Ovary (tissue), 3 donors: ENCODE measurements around the gene STKLD1.

Experiments
- EP300 ChIP-seq: sonication (generic); formaldehyde crosslinking; IDR thresholded peaks from one replicate; pipeline ENCODE4 v1.6.1; 2017; ENCODE audit warnings: antibody characterized with exemption
- POLR2A ChIP-seq: fragments of 450-650 bp; IDR thresholded peaks from one replicate; pipeline ENCODE4 v1.6.1; 2017; ENCODE audit warnings: antibody characterized with exemption, mild to moderate bottlenecking, moderate library complexity
- TF ChIP-seq, protein P1 (sequence below), 3 donors: fragments of 450-650 bp in 2 of 3; fragments of 200-600 bp in 1 of 3; IDR thresholded peaks; one replicate each; pipeline versions ENCODE4 v1.5.1 to v1.8.0; 2016 to 2022; ENCODE audit warnings: antibody characterized with exemption in 3 of 3, mild to moderate bottlenecking in 1 of 3
- donor health status: DM: no; HTN: no; CAD: no.

DNA sequence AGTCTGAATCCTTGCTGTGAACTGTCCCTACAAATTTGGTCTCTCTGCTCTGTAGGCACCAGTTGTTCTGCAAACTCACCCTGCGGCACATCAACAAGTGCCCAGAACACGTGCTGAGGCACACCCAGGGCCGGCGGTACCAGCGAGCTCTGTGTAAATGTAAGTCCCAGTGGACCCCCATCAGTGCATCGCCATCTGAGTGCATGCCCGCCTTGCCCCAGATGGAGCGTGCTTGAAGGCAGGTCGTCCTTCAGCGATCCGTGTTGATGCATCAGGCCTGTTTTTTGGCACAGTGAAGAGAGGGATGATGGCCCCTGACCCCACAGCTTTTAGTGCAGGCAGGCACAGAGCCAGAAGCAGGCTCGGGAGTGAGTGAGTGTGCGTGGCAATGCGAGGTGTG is 18.5 kb upstream of the STKLD1 start:
- TF ChIP-seq, protein P1, sequence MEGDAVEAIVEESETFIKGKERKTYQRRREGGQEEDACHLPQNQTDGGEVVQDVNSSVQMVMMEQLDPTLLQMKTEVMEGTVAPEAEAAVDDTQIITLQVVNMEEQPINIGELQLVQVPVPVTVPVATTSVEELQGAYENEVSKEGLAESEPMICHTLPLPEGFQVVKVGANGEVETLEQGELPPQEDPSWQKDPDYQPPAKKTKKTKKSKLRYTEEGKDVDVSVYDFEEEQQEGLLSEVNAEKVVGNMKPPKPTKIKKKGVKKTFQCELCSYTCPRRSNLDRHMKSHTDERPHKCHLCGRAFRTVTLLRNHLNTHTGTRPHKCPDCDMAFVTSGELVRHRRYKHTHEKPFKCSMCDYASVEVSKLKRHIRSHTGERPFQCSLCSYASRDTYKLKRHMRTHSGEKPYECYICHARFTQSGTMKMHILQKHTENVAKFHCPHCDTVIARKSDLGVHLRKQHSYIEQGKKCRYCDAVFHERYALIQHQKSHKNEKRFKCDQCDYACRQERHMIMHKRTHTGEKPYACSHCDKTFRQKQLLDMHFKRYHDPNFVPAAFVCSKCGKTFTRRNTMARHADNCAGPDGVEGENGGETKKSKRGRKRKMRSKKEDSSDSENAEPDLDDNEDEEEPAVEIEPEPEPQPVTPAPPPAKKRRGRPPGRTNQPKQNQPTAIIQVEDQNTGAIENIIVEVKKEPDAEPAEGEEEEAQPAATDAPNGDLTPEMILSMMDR (IDR thresholded peaks at IDR 0.05): no peak
- TF ChIP-seq POLR2A (no peak), EP300 (no peak)
